GM21423 (cell line): ENCODE measurements around the gene MYO5A.
"Not testable (repeated sequence)": the region's sequence is repeated elsewhere in the genome, so short reads cannot be mapped to it uniquely, and the experiment has no call there.

ENCODE experiments used
- ATAC-seq: cut with Tn5 transposase; IDR thresholded peaks from one replicate; pipeline ENCODE4 v1.9.1; 2021; ENCODE audit warnings: mild to moderate bottlenecking, moderate library complexity; ENCODE audit not compliant: unreplicated experiment

Gene MYO5A

GRCh38 chr15:52509500-52510245 is 19.0 kb downstream of the MYO5A start:
- no peak for ATAC-seq

- no peak for ATAC-seq
These were observed 22.1 kb downstream of the MYO5A start for GRCh38 chr15:52506549-52506948.

- ATAC-seq, result no peak
These were observed 23.5 kb downstream of the MYO5A start for GRCh38 chr15:52505151-52505550.

GRCh38 chr15:52503788-52504496 is 24.7 kb downstream of the MYO5A start:
- peak; percentile 90 for ATAC-seq

GRCh38 chr15:52502608-52503007 is 26.1 kb downstream of the MYO5A start:
- no peak for ATAC-seq

GRCh38 chr15:52499506-52499905 is 29.2 kb downstream of the MYO5A start:
- ATAC-seq, result no peak

- ATAC-seq, result no peak
These were observed 30.0 kb downstream of the MYO5A start for GRCh38 chr15:52498706-52499105.

DNA sequence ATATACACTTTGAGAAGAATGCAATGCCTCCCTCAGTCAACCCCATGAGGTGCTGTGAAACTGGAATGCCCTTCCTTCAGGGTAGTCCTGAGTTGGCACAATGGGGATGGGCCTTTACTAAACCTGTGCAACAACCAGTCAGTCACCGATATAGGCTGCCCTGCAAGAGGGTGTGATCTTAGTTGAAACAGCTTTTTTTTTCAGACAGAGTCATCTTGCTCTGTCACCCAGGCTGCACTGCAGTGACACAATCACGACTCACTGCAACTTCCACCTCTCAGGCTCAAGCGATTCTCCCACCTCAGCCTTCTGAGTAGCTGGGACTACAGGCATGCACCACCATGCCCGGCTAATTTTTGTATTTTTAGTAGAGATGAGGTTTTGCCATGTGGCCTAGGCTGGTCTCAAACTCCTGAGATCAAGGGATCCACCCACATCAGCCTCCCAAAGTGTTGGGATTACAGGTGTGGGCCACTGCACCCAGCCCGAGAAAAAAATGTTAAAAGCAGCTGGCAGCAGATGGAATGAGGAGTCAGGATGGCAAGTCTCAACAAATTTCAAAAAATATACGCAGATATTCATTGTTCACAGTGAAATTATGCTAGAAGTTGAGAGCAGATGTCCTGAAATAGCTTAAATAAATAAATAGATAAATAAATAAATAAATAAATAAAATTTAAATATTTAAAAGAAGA is 31.8 kb downstream of the MYO5A start:
- no peak for ATAC-seq

GRCh38 chr15:52496175-52496574 is 32.5 kb downstream of the MYO5A start:
- no peak for ATAC-seq

DNA sequence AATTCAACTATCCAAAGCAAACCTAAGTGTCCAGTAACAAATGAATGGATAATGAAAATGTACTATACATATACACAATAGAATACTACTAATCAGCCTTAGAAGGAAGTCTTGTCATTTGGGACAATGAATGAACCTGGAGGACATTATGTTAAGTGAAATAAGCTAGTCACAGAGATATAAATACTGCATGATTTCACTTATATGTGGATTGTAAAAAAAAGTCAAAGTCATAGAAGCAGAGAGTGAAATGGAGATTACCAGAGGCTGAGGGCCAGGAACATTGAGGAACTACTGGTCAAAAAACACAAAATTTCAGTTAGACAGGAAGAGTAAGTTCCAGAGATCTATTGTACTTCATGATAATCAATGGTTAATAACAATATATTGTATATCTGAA is 33.6 kb downstream of the MYO5A start:
- no peak for ATAC-seq

DNA sequence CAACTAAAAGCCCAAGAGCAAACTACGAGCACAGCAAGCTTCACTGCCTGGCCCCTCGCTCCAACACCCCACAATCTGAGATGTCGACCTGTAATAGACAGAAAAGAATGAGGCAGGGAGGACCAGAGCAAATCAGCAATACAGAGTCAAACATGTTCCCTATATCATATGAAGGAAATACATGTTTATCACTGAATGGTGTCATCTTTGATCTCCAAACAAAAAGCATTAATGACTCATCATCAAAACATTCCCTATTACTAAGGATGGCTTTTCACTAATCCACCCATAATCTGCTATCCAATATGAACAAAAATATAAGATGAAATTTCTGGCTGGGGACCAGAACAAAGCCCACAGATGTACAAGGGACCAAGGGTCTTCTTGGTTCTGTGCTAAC is 34.7 kb downstream of the MYO5A start:
- no peak for ATAC-seq

DNA sequence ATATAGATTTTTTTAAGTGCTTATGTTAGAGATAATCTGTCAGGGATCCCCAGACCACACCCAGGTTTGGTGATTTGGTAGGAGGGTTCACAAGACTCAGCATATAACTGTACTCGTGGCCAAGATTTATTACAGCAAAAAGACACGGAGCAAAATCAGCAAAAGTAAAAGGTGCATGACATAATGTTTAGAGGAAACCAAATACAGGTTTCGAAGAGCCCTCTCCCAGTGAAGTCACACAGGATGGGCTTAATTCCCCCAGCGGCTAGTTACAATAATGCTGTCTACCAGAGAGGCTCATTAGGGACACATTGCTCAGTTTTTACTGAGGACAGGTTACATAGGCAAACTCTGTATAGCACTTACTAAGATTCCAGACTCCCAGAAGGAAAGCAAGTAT is 36.5 kb downstream of the MYO5A start:
- ATAC-seq, result no peak

DNA sequence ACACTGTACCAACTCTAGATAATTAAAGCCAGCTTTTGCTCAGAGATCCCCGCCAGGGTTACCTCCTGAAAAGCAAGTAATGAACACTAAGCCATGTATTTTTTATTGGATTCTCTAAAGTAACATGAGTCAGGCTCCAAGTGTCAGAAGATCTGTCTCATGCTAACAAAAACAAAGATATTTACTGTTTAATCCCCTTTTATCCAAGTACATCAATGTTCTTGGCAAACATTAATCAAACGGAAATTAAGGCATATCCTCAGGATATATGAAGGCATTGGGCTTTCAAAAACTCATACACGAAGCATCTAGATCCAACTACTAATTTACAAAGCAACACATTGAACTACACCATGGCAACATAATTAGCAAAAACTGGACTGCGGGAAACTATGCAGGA is 37.2 kb downstream of the MYO5A start:
- no peak for ATAC-seq

DNA sequence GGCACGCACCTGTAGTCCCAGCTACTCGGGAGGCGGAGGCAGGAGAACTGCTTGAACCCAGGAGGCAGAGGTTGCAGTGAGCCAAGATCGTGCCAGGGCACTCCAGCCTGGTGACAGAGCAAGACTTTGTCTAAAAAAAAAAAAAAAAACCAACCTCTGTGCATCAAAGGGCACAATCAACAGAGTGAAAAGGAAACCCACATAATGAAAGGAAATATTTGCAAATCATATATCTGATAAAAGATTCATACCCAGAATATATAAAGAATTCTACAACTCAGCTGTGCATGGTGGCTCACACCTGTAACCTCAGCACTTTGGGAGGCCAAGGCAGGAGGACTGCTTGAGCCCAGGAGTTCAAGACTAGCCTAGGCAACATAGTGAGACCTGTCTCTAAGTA is 39.2 kb downstream of the MYO5A start:
- not testable (repeated sequence) for ATAC-seq

- ATAC-seq, result no peak
These were observed 39.9 kb downstream of the MYO5A start for GRCh38 chr15:52488830-52489229.

GRCh38 chr15:52486003-52486996 is 42.4 kb downstream of the MYO5A start:
- no peak for ATAC-seq

GRCh38 chr15:52485290-52485689 is 43.4 kb downstream of the MYO5A start:
- ATAC-seq, result no peak

DNA sequence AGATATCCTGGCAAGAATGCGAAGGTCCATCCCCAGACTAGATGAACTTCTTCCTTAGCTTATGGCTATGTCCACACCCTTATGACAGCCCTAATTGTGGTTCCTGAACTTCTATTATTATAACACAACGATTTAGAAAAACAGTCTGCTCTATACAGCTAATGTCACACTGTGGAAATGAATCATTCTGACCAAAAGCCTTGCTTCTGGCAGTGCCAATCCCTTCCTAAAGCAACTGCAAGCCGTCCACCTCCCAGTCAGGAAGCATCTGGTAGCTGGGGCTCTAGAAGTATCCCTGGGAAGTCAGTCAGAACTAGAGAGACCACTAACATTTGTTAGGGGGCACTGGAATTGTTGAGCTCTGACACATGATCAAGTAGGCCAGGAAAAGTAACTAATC is 45.0 kb downstream of the MYO5A start:
- ATAC-seq, result no peak

- peak; percentile 99 for ATAC-seq
These were observed 46.8 kb downstream of the MYO5A start for GRCh38 chr15:52481915-52482314.

GRCh38 chr15:52480990-52481389 is 47.7 kb downstream of the MYO5A start:
- ATAC-seq, result no peak

- no peak for ATAC-seq
These were observed 62.0 kb downstream of the MYO5A start for GRCh38 chr15:52466716-52467115.
